HEK293 (cell line): ENCODE measurements around the gene STPG3.
A peak's percentile ranks its signal among the peaks of the same experiment; 100 is the strongest.

Experiments used
- CTCF ChIA-PET: fragments of 350-600 bp; formaldehyde crosslinking; extraction: SDS; loops from one replicate; lab custom pipeline; 2021; ENCODE audit warnings: antibody characterized with exemption; lab: Yijun Ruan, JAX
- POLR2A ChIA-PET: fragments of 300-600 bp; formaldehyde crosslinking; extraction: SDS; loops from one replicate; lab custom pipeline; 2020; ENCODE audit warnings: antibody characterized with exemption, inconsistent platforms; lab: Yijun Ruan, JAX
- H3K27ac ChIP-seq: fragments of 200-500 bp; sonication (Bioruptor generic); 2 replicates; pipeline ENCODE4 v1.5.1; 2014; ENCODE audit warnings: low read depth, low read length, control low read depth, inconsistent platforms; ENCODE audit errors: extremely low read depth
- H3K36me3 ChIP-seq, 2 experiments: fragments of 200-500 bp in 1 of 2; sonication (Bioruptor generic) in 1 of 2; 1 replicate in 1 of 2; 2 replicates in 1 of 2; pipeline ENCODE4 v1.5.1; 2014 to 2017; ENCODE audit warnings: inconsistent platforms in 2 of 2, low read length in 2 of 2; ENCODE audit not compliant: control insufficient read depth in 2 of 2, insufficient read depth in 1 of 2
- H3K4me1 ChIP-seq: fragments of 200-500 bp; sonication (Bioruptor generic); 2 replicates; pipeline ENCODE4 v1.5.1; 2014; ENCODE audit warnings: mild to moderate bottlenecking, low read length, inconsistent platforms; ENCODE audit not compliant: control insufficient read depth, insufficient read depth
- H3K4me3 ChIP-seq: 2 replicates; pipeline ENCODE4 v1.5.1; 2011; ENCODE audit warnings: low read depth, mild to moderate bottlenecking, control low read depth, low read length, moderate library complexity
- H3K9me3 ChIP-seq: fragments of 200-500 bp; sonication (Bioruptor generic); 2 replicates; pipeline ENCODE4 v1.5.1; 2014; ENCODE audit warnings: low read depth, low read length, inconsistent platforms; ENCODE audit not compliant: control insufficient read depth, insufficient read depth
- GLIS2 ChIP-seq: fragments of 450-650 bp; formaldehyde crosslinking; IDR thresholded peaks from 2 replicates; pipeline ENCODE4 v1.5.1; 2016; ENCODE audit warnings: missing biosample characterization, missing genetic modification characterization
- KLF16 ChIP-seq: fragments of 450-650 bp; formaldehyde crosslinking; IDR thresholded peaks from 2 replicates; pipeline ENCODE4 v1.5.1; 2017; ENCODE audit warnings: missing biosample characterization, missing genetic modification characterization
- KLF8 ChIP-seq: fragments of 450-650 bp; formaldehyde crosslinking; IDR thresholded peaks from 2 replicates; pipeline ENCODE4 v1.5.1; 2016; ENCODE audit warnings: missing biosample characterization, missing genetic modification characterization
- SP3 ChIP-seq: fragments of 450-650 bp; formaldehyde crosslinking; IDR thresholded peaks from 2 replicates; pipeline ENCODE4 v1.5.1; 2016; ENCODE audit warnings: missing biosample characterization, missing genetic modification characterization
- TRIM28 ChIP-seq: IDR thresholded peaks from 2 replicates; pipeline ENCODE4 v1.6.1; 2011; ENCODE audit warnings: low read length, control low read depth, borderline replicate concordance
- ZBTB17 ChIP-seq: fragments of 450-650 bp; formaldehyde crosslinking; IDR thresholded peaks from 2 replicates; pipeline ENCODE4 v1.5.1; 2016; ENCODE audit warnings: missing biosample characterization, missing genetic modification characterization
- ZBTB8A ChIP-seq: fragments of 450-650 bp; formaldehyde crosslinking; IDR thresholded peaks from 2 replicates; pipeline ENCODE4 v1.5.1; 2016; ENCODE audit warnings: missing biosample characterization, missing genetic modification characterization
- ZNF133 ChIP-seq: fragments of 450-650 bp; formaldehyde crosslinking; IDR thresholded peaks from 2 replicates; pipeline ENCODE4 v1.5.1; 2016; ENCODE audit warnings: missing biosample characterization, missing genetic modification characterization
- ZNF140 ChIP-seq: fragments of 450-650 bp; formaldehyde crosslinking; IDR thresholded peaks from 2 replicates; pipeline ENCODE4 v1.5.1; 2016; ENCODE audit warnings: missing biosample characterization, missing genetic modification characterization
- ZNF239 ChIP-seq: fragments of 450-650 bp; formaldehyde crosslinking; IDR thresholded peaks from 2 replicates; pipeline ENCODE4 v1.5.1; 2016; ENCODE audit warnings: missing biosample characterization, missing genetic modification characterization
- ZNF24 ChIP-seq: fragments of 450-650 bp; formaldehyde crosslinking; IDR thresholded peaks from 2 replicates; pipeline ENCODE4 v1.5.1; 2016; ENCODE audit warnings: missing biosample characterization, missing genetic modification characterization
- ZNF335 ChIP-seq: fragments of 450-650 bp; formaldehyde crosslinking; conservative IDR thresholded peaks from 2 replicates; pipeline ENCODE4 v1.5.1; 2016; ENCODE audit warnings: missing biosample characterization, missing genetic modification characterization
- ZNF433 ChIP-seq: fragments of 450-650 bp; formaldehyde crosslinking; IDR thresholded peaks from 2 replicates; pipeline ENCODE4 v1.5.1; 2016; ENCODE audit warnings: missing biosample characterization, missing genetic modification characterization, low read depth
- ZNF521 ChIP-seq: fragments of 450-650 bp; formaldehyde crosslinking; IDR thresholded peaks from 2 replicates; pipeline ENCODE4 v1.5.1; 2017; ENCODE audit warnings: missing biosample characterization, mild to moderate bottlenecking, missing genetic modification characterization
- ZNF660 ChIP-seq: fragments of 450-650 bp; IDR thresholded peaks from 2 replicates; pipeline ENCODE4 v1.5.1; 2018; ENCODE audit warnings: missing biosample characterization, mild to moderate bottlenecking, missing genetic modification characterization
- ZNF707 ChIP-seq: fragments of 450-650 bp; formaldehyde crosslinking; IDR thresholded peaks from 2 replicates; pipeline ENCODE4 v1.5.1; 2016; ENCODE audit warnings: missing biosample characterization, missing genetic modification characterization
- TF ChIP-seq, protein P1 (sequence below): fragments of 450-650 bp; formaldehyde crosslinking; IDR thresholded peaks from 2 replicates; pipeline ENCODE4 v1.5.1; 2017; ENCODE audit warnings: missing biosample characterization, missing genetic modification characterization
- TF ChIP-seq, protein P2 (sequence below): fragments of 450-650 bp; formaldehyde crosslinking; conservative IDR thresholded peaks from 2 replicates; pipeline ENCODE4 v1.5.1; 2016; ENCODE audit warnings: low read depth, missing biosample characterization, missing genetic modification characterization
- TF ChIP-seq, protein P3 (sequence below): fragments of 450-650 bp; formaldehyde crosslinking; IDR thresholded peaks from 2 replicates; pipeline ENCODE4 v1.5.1; 2016; ENCODE audit warnings: missing biosample characterization, missing genetic modification characterization
- TF ChIP-seq, protein P4 (sequence below): fragments of 450-650 bp; formaldehyde crosslinking; IDR thresholded peaks from 2 replicates; pipeline ENCODE4 v1.5.1; 2016; ENCODE audit warnings: missing biosample characterization, missing genetic modification characterization
- TF ChIP-seq, protein P5 (sequence below): fragments of 450-650 bp; formaldehyde crosslinking; IDR thresholded peaks from 2 replicates; pipeline ENCODE4 v1.5.1; 2016; ENCODE audit warnings: missing biosample characterization, missing genetic modification characterization
- TF ChIP-seq, protein P6 (sequence below): fragments of 450-650 bp; formaldehyde crosslinking; IDR thresholded peaks from 2 replicates; pipeline ENCODE4 v1.5.1; 2016; ENCODE audit warnings: missing biosample characterization, missing genetic modification characterization

The STPG3 gene

DNA sequence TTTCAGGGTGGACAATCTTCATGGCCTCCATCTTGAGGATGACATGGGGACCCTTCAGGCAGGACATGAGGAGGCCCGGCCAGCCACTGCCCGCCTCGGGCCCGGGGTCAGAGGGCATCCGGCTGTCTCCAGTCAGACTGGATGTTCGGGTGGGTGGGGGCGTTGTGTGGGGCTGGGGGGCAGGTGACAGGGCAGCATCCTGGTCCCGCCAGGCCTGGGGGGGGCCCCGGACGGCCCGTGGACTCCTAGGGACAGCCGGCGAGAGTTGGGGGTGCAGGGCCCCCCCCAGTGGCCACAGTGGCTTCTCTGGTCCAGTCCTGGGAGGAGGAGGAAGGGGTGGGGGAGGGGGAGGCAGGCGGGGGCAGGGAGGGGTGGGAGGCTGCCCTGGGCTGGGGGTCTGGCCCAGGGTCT, 30.0 kb upstream of the STPG3 start:
- peaks cover 4% of the 10 kb centered on the region for H3K4me1 ChIP-seq
- TF ChIP-seq, protein P1, sequence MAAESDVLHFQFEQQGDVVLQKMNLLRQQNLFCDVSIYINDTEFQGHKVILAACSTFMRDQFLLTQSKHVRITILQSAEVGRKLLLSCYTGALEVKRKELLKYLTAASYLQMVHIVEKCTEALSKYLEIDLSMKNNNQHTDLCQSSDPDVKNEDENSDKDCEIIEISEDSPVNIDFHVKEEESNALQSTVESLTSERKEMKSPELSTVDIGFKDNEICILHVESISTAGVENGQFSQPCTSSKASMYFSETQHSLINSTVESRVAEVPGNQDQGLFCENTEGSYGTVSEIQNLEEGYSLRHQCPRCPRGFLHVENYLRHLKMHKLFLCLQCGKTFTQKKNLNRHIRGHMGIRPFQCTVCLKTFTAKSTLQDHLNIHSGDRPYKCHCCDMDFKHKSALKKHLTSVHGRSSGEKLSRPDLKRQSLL (tag by site-specific recombination) = no peak
- TF ChIP-seq, protein P2, sequence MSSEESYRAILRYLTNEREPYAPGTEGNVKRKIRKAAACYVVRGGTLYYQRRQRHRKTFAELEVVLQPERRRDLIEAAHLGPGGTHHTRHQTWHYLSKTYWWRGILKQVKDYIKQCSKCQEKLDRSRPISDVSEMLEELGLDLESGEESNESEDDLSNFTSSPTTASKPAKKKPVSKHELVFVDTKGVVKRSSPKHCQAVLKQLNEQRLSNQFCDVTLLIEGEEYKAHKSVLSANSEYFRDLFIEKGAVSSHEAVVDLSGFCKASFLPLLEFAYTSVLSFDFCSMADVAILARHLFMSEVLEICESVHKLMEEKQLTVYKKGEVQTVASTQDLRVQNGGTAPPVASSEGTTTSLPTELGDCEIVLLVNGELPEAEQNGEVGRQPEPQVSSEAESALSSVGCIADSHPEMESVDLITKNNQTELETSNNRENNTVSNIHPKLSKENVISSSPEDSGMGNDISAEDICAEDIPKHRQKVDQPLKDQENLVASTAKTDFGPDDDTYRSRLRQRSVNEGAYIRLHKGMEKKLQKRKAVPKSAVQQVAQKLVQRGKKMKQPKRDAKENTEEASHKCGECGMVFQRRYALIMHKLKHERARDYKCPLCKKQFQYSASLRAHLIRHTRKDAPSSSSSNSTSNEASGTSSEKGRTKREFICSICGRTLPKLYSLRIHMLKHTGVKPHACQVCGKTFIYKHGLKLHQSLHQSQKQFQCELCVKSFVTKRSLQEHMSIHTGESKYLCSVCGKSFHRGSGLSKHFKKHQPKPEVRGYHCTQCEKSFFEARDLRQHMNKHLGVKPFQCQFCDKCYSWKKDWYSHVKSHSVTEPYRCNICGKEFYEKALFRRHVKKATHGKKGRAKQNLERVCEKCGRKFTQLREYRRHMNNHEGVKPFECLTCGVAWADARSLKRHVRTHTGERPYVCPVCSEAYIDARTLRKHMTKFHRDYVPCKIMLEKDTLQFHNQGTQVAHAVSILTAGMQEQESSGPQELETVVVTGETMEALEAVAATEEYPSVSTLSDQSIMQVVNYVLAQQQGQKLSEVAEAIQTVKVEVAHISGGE (tag by site-specific recombination) = no peak
- TF ChIP-seq, protein P3, sequence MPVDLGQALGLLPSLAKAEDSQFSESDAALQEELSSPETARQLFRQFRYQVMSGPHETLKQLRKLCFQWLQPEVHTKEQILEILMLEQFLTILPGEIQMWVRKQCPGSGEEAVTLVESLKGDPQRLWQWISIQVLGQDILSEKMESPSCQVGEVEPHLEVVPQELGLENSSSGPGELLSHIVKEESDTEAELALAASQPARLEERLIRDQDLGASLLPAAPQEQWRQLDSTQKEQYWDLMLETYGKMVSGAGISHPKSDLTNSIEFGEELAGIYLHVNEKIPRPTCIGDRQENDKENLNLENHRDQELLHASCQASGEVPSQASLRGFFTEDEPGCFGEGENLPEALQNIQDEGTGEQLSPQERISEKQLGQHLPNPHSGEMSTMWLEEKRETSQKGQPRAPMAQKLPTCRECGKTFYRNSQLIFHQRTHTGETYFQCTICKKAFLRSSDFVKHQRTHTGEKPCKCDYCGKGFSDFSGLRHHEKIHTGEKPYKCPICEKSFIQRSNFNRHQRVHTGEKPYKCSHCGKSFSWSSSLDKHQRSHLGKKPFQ (tag by site-specific recombination) = no peak
- TF ChIP-seq ZNF239 = no peak
- TF ChIP-seq ZNF707 (tag by site-specific recombination) = no peak
- no peak for TF ChIP-seq ZNF660 (tag by site-specific recombination)
- TF ChIP-seq, protein P4, sequence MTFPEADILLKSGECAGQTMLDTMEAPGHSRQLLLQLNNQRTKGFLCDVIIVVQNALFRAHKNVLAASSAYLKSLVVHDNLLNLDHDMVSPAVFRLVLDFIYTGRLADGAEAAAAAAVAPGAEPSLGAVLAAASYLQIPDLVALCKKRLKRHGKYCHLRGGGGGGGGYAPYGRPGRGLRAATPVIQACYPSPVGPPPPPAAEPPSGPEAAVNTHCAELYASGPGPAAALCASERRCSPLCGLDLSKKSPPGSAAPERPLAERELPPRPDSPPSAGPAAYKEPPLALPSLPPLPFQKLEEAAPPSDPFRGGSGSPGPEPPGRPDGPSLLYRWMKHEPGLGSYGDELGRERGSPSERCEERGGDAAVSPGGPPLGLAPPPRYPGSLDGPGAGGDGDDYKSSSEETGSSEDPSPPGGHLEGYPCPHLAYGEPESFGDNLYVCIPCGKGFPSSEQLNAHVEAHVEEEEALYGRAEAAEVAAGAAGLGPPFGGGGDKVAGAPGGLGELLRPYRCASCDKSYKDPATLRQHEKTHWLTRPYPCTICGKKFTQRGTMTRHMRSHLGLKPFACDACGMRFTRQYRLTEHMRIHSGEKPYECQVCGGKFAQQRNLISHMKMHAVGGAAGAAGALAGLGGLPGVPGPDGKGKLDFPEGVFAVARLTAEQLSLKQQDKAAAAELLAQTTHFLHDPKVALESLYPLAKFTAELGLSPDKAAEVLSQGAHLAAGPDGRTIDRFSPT (tag by site-specific recombination) = no peak
- no peak for TF ChIP-seq TRIM28
- H3K36me3 ChIP-seq = peaks cover 0 to 34% of the 10 kb centered on the region in 2 experiments; a peak in 1 of 3 replicates
- H3K27ac ChIP-seq = no peak overlapping the region
- ChIA-PET CTCF (interaction anchor here (0.7 kb wide), 1 partner anchor 39 kb away, joined by 3 read pairs; no protein-coding TSS in a partner anchor), POLR2A (interaction anchor here (1.1 to 17.2 kb wide), 4 partner anchors 13 to 94 kb away, joined by 3 to 304 read pairs (median 120); partner anchors contain the start of genes NDOR1, TMEM203, TPRN and TUBB4B)
- H3K4me3 ChIP-seq = no peak overlapping the region
- no peaks in the 10 kb centered on the region for H3K9me3 ChIP-seq

DNA sequence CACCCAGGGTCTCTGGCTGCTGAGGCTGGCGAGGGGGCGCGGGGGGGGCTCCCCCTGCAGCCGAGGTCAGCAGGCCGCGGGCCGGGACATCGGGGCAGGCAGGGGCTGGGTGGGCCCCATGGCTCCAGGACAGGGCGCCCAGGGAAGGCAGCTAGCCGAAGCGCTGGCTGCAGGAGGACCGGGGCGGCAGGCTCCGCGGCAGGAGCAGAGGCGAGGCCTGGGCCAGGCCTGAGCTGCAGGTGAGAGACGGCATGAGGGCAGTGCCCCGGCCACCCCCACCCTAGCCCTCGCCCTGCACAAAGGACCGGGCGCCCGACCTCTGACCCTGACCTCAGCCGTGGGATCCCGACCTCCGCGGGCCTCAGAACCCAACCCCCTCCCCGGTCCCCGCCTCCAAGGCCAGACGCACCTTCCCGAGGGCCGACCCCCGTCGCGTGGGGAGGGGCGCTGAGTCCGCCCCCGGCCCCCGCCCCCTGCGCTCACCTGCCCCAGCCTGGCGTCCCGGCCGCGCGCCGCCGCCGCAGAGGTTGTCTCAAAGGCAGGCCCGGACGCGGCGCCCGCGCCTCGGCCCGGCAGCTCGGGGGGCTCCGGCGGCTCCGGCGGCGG, 29.5 kb upstream of the STPG3 start:
- ChIA-PET POLR2A (interaction anchor here (1.0 to 17.2 kb wide), 5 partner anchors 13 to 187 kb away, joined by 3 to 304 read pairs (median 7); partner anchors contain the start of genes NDOR1, TMEM203, TPRN and TUBB4B), CTCF (interaction anchor here (1.2 to 2.4 kb wide), 2 partner anchors 17 to 100 kb away, joined by 3 to 7 read pairs; partner anchors contain the start of genes NDOR1 and TMEM203)
- Histone ChIP-seq H3K4me1 (peaks cover 4% of the 10 kb centered on the region), H3K9me3 (no peaks in the 10 kb centered on the region), H3K4me3 (peak overlapping the region; percentile 14), H3K27ac (no peak overlapping the region; the same call in 1 of the 2 replicates), H3K36me3 (peaks cover 0 to 29% of the 10 kb centered on the region in 2 experiments; a peak in 1 of 3 replicates)
- TF ChIP-seq KLF8 (tag by site-specific recombination) (peak; percentile 33; the same call in 1 of the 2 replicates), ZNF24 (tag by site-specific recombination) (no peak), GLIS2 (tag by site-specific recombination) (peak; percentile 47; the same call in 1 of the 2 replicates), ZBTB17 (no peak), ZNF433 (tag by site-specific recombination) (no peak), KLF16 (tag by site-specific recombination) (0 out of 2 replicates have a peak, but pooled peaks have one; percentile 20), ZBTB8A (tag by site-specific recombination) (0 out of 2 replicates have a peak, but pooled peaks have one; percentile 11), ZNF335 (tag by site-specific recombination) (peak; percentile 46), ZNF140 (tag by site-specific recombination) (no peak), SP3 (peak; percentile 33; the same call in 1 of the 2 replicates), ZNF521 (tag by site-specific recombination) (no peak), ZNF133 (no peak)
- TF ChIP-seq, protein P5, sequence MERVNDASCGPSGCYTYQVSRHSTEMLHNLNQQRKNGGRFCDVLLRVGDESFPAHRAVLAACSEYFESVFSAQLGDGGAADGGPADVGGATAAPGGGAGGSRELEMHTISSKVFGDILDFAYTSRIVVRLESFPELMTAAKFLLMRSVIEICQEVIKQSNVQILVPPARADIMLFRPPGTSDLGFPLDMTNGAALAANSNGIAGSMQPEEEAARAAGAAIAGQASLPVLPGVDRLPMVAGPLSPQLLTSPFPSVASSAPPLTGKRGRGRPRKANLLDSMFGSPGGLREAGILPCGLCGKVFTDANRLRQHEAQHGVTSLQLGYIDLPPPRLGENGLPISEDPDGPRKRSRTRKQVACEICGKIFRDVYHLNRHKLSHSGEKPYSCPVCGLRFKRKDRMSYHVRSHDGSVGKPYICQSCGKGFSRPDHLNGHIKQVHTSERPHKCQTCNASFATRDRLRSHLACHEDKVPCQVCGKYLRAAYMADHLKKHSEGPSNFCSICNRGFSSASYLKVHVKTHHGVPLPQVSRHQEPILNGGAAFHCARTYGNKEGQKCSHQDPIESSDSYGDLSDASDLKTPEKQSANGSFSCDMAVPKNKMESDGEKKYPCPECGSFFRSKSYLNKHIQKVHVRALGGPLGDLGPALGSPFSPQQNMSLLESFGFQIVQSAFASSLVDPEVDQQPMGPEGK (tag by site-specific recombination) = peak; percentile 56
- TF ChIP-seq, protein P6, sequence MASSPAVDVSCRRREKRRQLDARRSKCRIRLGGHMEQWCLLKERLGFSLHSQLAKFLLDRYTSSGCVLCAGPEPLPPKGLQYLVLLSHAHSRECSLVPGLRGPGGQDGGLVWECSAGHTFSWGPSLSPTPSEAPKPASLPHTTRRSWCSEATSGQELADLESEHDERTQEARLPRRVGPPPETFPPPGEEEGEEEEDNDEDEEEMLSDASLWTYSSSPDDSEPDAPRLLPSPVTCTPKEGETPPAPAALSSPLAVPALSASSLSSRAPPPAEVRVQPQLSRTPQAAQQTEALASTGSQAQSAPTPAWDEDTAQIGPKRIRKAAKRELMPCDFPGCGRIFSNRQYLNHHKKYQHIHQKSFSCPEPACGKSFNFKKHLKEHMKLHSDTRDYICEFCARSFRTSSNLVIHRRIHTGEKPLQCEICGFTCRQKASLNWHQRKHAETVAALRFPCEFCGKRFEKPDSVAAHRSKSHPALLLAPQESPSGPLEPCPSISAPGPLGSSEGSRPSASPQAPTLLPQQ (tag by site-specific recombination) = 0 out of 2 replicates have a peak, but pooled peaks have one; percentile 30
